OCI-LY3 (cell line): ENCODE data around the gene MAD1L1.

ENCODE experiments used
- H2AFZ ChIP-seq: fragments of 200-600, 300-600 bp; shearing (Covaris generic); 2 replicates; pipeline ENCODE4 v1.6.0; 2014; ENCODE audit warnings: antibody characterized with exemption, low read depth, low read length
- H3K27ac ChIP-seq: fragments of 200-600, 300-600 bp; sonication (generic); 2 replicates; pipeline ENCODE4 v1.5.1; 2014; ENCODE audit warnings: mild to moderate bottlenecking, low read length, moderate library complexity, mixed read lengths
- H3K27me3 ChIP-seq: fragments of 200-600, 300-600 bp; sonication (generic); 2 replicates; pipeline ENCODE4 v1.6.1; 2014; ENCODE audit warnings: low read depth, low read length, mixed read lengths
- H3K36me3 ChIP-seq: fragments of 200-600, 300-600 bp; sonication (generic); replicated peaks from 2 replicates; pipeline ENCODE3; 2014; ENCODE audit warnings: low read depth, low read length, mixed read lengths
- H3K4me1 ChIP-seq: fragments of 300-600, 200-600 bp; sonication (generic); 2 replicates; pipeline ENCODE4 v1.6.1; 2014; ENCODE audit warnings: low read length, mixed read lengths
- H3K4me2 ChIP-seq: fragments of 200-600, 300-600 bp; sonication (generic); 2 replicates; pipeline ENCODE4 v1.6.1; 2014; ENCODE audit warnings: low read length, mixed read lengths
- H3K4me3 ChIP-seq: fragments of 300-600, 200-600 bp; sonication (generic); 2 replicates; pipeline ENCODE4 v1.5.1; 2014; ENCODE audit warnings: antibody characterized with exemption, mild to moderate bottlenecking, low read length, moderate library complexity
- H3K79me2 ChIP-seq: fragments of 300-600, 200-600 bp; shearing (Covaris generic); 2 replicates; pipeline ENCODE4 v1.6.1; 2014; ENCODE audit warnings: mild to moderate bottlenecking, low read length, mixed read lengths
- H3K9ac ChIP-seq: fragments of 300-600, 200-600 bp; shearing (Covaris generic); 2 replicates; pipeline ENCODE4 v1.6.0; 2014; ENCODE audit warnings: mild to moderate bottlenecking, low read length, moderate library complexity
- H3K9me3 ChIP-seq: fragments of 200-600, 300-600 bp; shearing (Covaris generic); 2 replicates; pipeline ENCODE4 v1.6.1; 2014; ENCODE audit warnings: low read length, mixed read lengths; ENCODE audit not compliant: insufficient read depth
- H4K20me1 ChIP-seq: fragments of 200-600, 300-600 bp; sonication (generic); 2 replicates; pipeline ENCODE4 v1.6.1; 2016; ENCODE audit warnings: low read length, mixed read lengths; ENCODE audit not compliant: insufficient read depth
- EZH2phosphoT487 ChIP-seq: fragments of 200-600 bp; shearing (Covaris generic); IDR thresholded peaks from 2 replicates; pipeline ENCODE4 v1.6.1; 2018; ENCODE audit warnings: antibody characterized with exemption, mixed run types, low read depth
- TF ChIP-seq, protein P1 (sequence below): fragments of 200-600, 300-600 bp; sonication (generic); IDR thresholded peaks from 2 replicates; pipeline ENCODE4 v1.5.1; 2014; ENCODE audit warnings: antibody characterized with exemption, low read length, low read depth

The MAD1L1 gene

GRCh38 chr7:1920881-1921280 is 311.9 kb downstream of the MAD1L1 start:
- H3K9ac ChIP-seq, result no peak overlapping the region

GRCh38 chr7:1920266-1920681 is 312.5 kb downstream of the MAD1L1 start:
- no peaks in the 10 kb centered on the region for H4K20me1 ChIP-seq
- H3K36me3 ChIP-seq, result no peaks in the 10 kb centered on the region
- no peaks in the 10 kb centered on the region for H3K4me1 ChIP-seq
- no peak overlapping the region for H3K4me3 ChIP-seq
- TF ChIP-seq EZH2phosphoT487, result no peak
- TF ChIP-seq, protein P1, sequence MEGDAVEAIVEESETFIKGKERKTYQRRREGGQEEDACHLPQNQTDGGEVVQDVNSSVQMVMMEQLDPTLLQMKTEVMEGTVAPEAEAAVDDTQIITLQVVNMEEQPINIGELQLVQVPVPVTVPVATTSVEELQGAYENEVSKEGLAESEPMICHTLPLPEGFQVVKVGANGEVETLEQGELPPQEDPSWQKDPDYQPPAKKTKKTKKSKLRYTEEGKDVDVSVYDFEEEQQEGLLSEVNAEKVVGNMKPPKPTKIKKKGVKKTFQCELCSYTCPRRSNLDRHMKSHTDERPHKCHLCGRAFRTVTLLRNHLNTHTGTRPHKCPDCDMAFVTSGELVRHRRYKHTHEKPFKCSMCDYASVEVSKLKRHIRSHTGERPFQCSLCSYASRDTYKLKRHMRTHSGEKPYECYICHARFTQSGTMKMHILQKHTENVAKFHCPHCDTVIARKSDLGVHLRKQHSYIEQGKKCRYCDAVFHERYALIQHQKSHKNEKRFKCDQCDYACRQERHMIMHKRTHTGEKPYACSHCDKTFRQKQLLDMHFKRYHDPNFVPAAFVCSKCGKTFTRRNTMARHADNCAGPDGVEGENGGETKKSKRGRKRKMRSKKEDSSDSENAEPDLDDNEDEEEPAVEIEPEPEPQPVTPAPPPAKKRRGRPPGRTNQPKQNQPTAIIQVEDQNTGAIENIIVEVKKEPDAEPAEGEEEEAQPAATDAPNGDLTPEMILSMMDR, result no peak
- no peak overlapping the region for H3K4me2 ChIP-seq
- no peak overlapping the region for H3K9ac ChIP-seq
- H3K27me3 ChIP-seq, result no peaks in the 10 kb centered on the region
- H3K27ac ChIP-seq, result no peak overlapping the region
- no peaks in the 10 kb centered on the region for H3K9me3 ChIP-seq
- H3K79me2 ChIP-seq, result no peaks in the 10 kb centered on the region
- no peak overlapping the region for H2AFZ ChIP-seq

More at GRCh38 chr7:1920881-1921280, 311.9 kb downstream of the MAD1L1 start:
- H2AFZ ChIP-seq, result no peak overlapping the region
- no peaks in the 10 kb centered on the region for H3K36me3 ChIP-seq
- no peak overlapping the region for H3K27ac ChIP-seq
- H3K4me1 ChIP-seq, result no peaks in the 10 kb centered on the region
- H3K4me2 ChIP-seq, result no peak overlapping the region
- H3K27me3 ChIP-seq, result no peaks in the 10 kb centered on the region
- no peaks in the 10 kb centered on the region for H3K79me2 ChIP-seq
- H4K20me1 ChIP-seq, result no peaks in the 10 kb centered on the region
- no peak overlapping the region for H3K4me3 ChIP-seq
- TF ChIP-seq EZH2phosphoT487, result no peak
- TF ChIP-seq, protein P1, result no peak
- H3K9me3 ChIP-seq, result no peaks in the 10 kb centered on the region

GRCh38 chr7:1919539-1920265 is 313.0 kb downstream of the MAD1L1 start:
- H3K27ac ChIP-seq, result no peak overlapping the region
- H4K20me1 ChIP-seq, result no peaks in the 10 kb centered on the region
- no peak for TF ChIP-seq EZH2phosphoT487
- TF ChIP-seq, protein P1, result no peak
- no peaks in the 10 kb centered on the region for H3K36me3 ChIP-seq
- no peak overlapping the region for H3K4me2 ChIP-seq
- no peaks in the 10 kb centered on the region for H3K9me3 ChIP-seq
- no peak overlapping the region for H3K9ac ChIP-seq
- H2AFZ ChIP-seq, result no peak overlapping the region
- no peak overlapping the region for H3K4me3 ChIP-seq
- H3K4me1 ChIP-seq, result no peaks in the 10 kb centered on the region
- H3K27me3 ChIP-seq, result no peaks in the 10 kb centered on the region
- H3K79me2 ChIP-seq, result no peaks in the 10 kb centered on the region

- no peak overlapping the region for H3K4me2 ChIP-seq
- no peaks in the 10 kb centered on the region for H3K27me3 ChIP-seq
- no peak overlapping the region for H3K9ac ChIP-seq
- no peaks in the 10 kb centered on the region for H3K4me1 ChIP-seq
- TF ChIP-seq, protein P1, result no peak
- no peak for TF ChIP-seq EZH2phosphoT487
- H3K9me3 ChIP-seq, result no peaks in the 10 kb centered on the region
- no peak overlapping the region for H3K27ac ChIP-seq
- no peak overlapping the region for H3K4me3 ChIP-seq
- H2AFZ ChIP-seq, result no peak overlapping the region
- H3K36me3 ChIP-seq, result no peaks in the 10 kb centered on the region
- H3K79me2 ChIP-seq, result no peaks in the 10 kb centered on the region
- no peaks in the 10 kb centered on the region for H4K20me1 ChIP-seq
Measured at GRCh38 chr7:1918881-1919525, 313.7 kb downstream of the MAD1L1 start.
